Common myeloid progenitor, CD34-positive (primary cell): ENCODE results near the gene DIS3L2.
A peak's percentile ranks its signal among the peaks of the same experiment; 100 is the strongest.

Experiments
- CTCF ChIA-PET: fragments of 350-600 bp; sonication (Branson Sonifier 250); formaldehyde crosslinking; loops from one replicate; lab custom pipeline; 2021; ENCODE audit warnings: antibody characterized with exemption; lab: Charles Lee
- POLR2A ChIA-PET: fragments of 350-600 bp; sonication (Branson Sonifier 250); formaldehyde crosslinking; loops from one replicate; lab custom pipeline; 2021; ENCODE audit warnings: antibody characterized with exemption; lab: Charles Lee
- DNase-seq, 3 donors: peaks; one replicate each; pipeline versions ENCODE4 v3.0.0 to v3.0.0-alpha.2; 2013
- H3K27ac ChIP-seq, 2 experiments: 1 replicate in 1 of 2; 2 replicates in 1 of 2; pipeline ENCODE4 v1.7.0; 2013; ENCODE audit warnings: inconsistent platforms in 2 of 2, low read length in 2 of 2, mild to moderate bottlenecking in 2 of 2, low read depth in 1 of 2, moderate library complexity in 1 of 2; ENCODE audit not compliant: severe bottlenecking in 2 of 2, insufficient read depth in 1 of 2, poor library complexity in 1 of 2
- H3K27me3 ChIP-seq, 5 experiments: replicated peaks in 2 of 5; 1 replicate in 3 of 5; 2 replicates in 2 of 5; pipeline versions ENCODE4 v1.6.1 to v1.7.0; 2013; ENCODE audit warnings: low read length in 4 of 5, mild to moderate bottlenecking in 2 of 5, moderate library complexity in 2 of 5, inconsistent platforms in 1 of 5; ENCODE audit not compliant: insufficient read depth in 5 of 5, control insufficient read depth in 4 of 5
- H3K36me3 ChIP-seq, 4 experiments: 1 replicate in 2 of 4; 2 replicates in 2 of 4; pipeline versions ENCODE4 v1.6.1 to v1.7.0; 2013; ENCODE audit warnings: low read length in 3 of 4, control low read depth in 1 of 4, mild to moderate bottlenecking in 1 of 4; ENCODE audit not compliant: control insufficient read depth in 4 of 4, insufficient read depth in 4 of 4
- H3K4me1 ChIP-seq, 4 experiments: 1 replicate in 3 of 4; 2 replicates in 1 of 4; pipeline versions ENCODE4 v1.6.1 to v1.7.1; 2013; ENCODE audit warnings: low read length in 3 of 4, mild to moderate bottlenecking in 3 of 4, control low read depth in 1 of 4, inconsistent platforms in 1 of 4, moderate library complexity in 1 of 4; ENCODE audit not compliant: control insufficient read depth in 4 of 4, insufficient read depth in 4 of 4; ENCODE audit errors: control extremely low read depth in 1 of 4
- H3K4me3 ChIP-seq, 7 experiments: 1 replicate in 4 of 7; 2 replicates in 3 of 7; pipeline versions ENCODE4 v1.5.1 to v1.7.0; 2013; ENCODE audit warnings: mild to moderate bottlenecking in 7 of 7, low read length in 6 of 7, moderate library complexity in 6 of 7, inconsistent platforms in 2 of 7, low read depth in 2 of 7, control low read depth in 1 of 7; ENCODE audit not compliant: insufficient read depth in 4 of 7, control insufficient read depth in 1 of 7; ENCODE audit errors: extremely low read depth in 1 of 7
- H3K9me3 ChIP-seq, 5 experiments: 1 replicate in 4 of 5; 2 replicates in 1 of 5; pipeline versions ENCODE4 v1.6.1 to v1.7.1; 2013; ENCODE audit warnings: low read length in 4 of 5, mild to moderate bottlenecking in 2 of 5, inconsistent platforms in 1 of 5, low read depth in 1 of 5, moderate library complexity in 1 of 5; ENCODE audit not compliant: control insufficient read depth in 4 of 5, insufficient read depth in 2 of 5; ENCODE audit errors: control extremely low read depth in 1 of 5
- WGBS: methylation state at CpG from one replicate; pipeline ENCODE4 v1.1.5; 2013; ENCODE audit not compliant: insufficient coverage; 5-methylcytosine and 5-hydroxymethylcytosine counted together

Gene DIS3L2

GRCh38 chr2:232216028-232216427 is 254.5 kb downstream of the DIS3L2 start:
- 95% methylated on average over 3 of the region's 3 CpGs for WGBS
- Histone ChIP-seq H3K27ac (no peak overlapping the region), H3K27me3 (no peaks in the 10 kb centered on the region), H3K36me3 (peaks cover 0 to 3% (median 1%) of the 10 kb centered on the region in 4 experiments), H3K4me1 (peaks cover 15 to 20% (median 19%) of the 10 kb centered on the region in 4 experiments), H3K4me3 (no peak overlapping the region), H3K9me3 (no peaks in the 10 kb centered on the region)
- CTCF ChIA-PET: no interaction called here
- POLR2A ChIA-PET: no interaction called here
- no peak for DNase-seq

- Histone ChIP-seq H3K4me1 (peaks cover 10 to 13% (median 12%) of the 10 kb centered on the region in 4 experiments), H3K27ac (no peak overlapping the region), H3K9me3 (peaks cover 0 to 3% (median 0%) of the 10 kb centered on the region in 5 experiments), H3K27me3 (no peaks in the 10 kb centered on the region), H3K4me3 (no peak overlapping the region), H3K36me3 (peaks cover 4 to 7% (median 4%) of the 10 kb centered on the region in 4 experiments)
- 92% methylated on average over 6 of the region's 6 CpGs for WGBS
- ChIA-PET POLR2A (no interaction called here), CTCF (interaction anchor here (1.4 kb wide), 1 partner anchor 22 kb away, joined by 4 read pairs; no protein-coding TSS in a partner anchor)
- DNase-seq: no peak
These were observed 257.4 kb downstream of the DIS3L2 start for GRCh38 chr2:232218778-232219495.

DNA sequence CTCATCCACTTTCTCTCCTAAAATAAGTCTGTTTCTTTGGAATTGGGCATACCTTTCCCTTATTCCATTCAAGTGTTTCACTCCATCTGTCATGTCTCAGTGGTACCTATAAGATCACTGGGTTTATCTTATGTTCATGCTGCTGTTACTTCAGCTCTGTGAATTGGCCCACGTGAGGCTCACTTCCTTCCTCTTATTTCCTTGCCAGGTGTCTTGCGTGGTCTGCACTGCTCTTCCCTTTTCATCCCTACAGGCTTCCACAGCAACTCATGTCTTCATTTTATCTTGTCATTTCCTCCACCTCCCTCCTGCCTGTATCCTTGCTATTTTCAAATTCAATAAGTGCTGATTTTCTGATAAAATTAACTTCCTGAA is 258.0 kb downstream of the DIS3L2 start:
- CTCF ChIA-PET: no interaction called here
- peak; percentile 27 to 78 (median 56) for DNase-seq
- Histone ChIP-seq H3K4me3 (no peak overlapping the region), H3K36me3 (peaks cover 4 to 7% (median 5%) of the 10 kb centered on the region in 4 experiments), H3K4me1 (peaks cover 10 to 13% (median 12%) of the 10 kb centered on the region in 4 experiments), H3K27me3 (no peaks in the 10 kb centered on the region), H3K9me3 (peaks cover 0 to 3% (median 0%) of the 10 kb centered on the region in 5 experiments), H3K27ac (no peak overlapping the region)
- POLR2A ChIA-PET: no interaction called here
- WGBS: 0% methylated on average over 2 of the region's 2 CpGs

- peaks cover 4 to 7% (median 5%) of the 10 kb centered on the region in 4 experiments for H3K36me3 ChIP-seq
- no peak overlapping the region for H3K27ac ChIP-seq
- ChIA-PET POLR2A (no interaction called here), CTCF (interaction anchor here (1.3 kb wide), 1 partner anchor 9 kb away, joined by 3 read pairs; no protein-coding TSS in a partner anchor)
- H3K4me3 ChIP-seq: no peak overlapping the region
- no peak for DNase-seq
- WGBS: no CpG with 5 or more reads among the region's 5 CpGs
- H3K27me3 ChIP-seq: no peaks in the 10 kb centered on the region
- peaks cover 0 to 3% (median 0%) of the 10 kb centered on the region in 5 experiments for H3K9me3 ChIP-seq
- H3K4me1 ChIP-seq: peaks cover 10 to 13% (median 12%) of the 10 kb centered on the region in 4 experiments
These were observed 258.4 kb downstream of the DIS3L2 start for GRCh38 chr2:232219932-232220331.

DNA sequence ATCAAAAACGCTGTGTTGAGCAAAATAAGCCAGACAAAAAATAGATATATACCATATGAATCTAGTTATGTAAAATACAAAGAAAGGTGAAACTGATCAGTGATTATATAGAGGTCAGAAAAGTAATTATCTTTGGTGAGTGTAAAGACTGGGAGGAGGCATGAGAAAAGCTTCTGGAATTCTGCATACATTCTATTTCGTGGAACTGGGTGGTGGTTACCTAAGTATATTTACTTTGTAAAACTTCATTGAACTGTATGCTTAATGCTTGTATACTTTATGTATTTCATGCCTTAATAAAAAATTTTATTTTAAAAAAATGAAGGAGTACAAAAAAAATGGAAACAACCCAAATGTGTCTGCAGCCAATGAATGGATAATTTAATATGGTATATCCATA is 263.9 kb downstream of the DIS3L2 start:
- POLR2A ChIA-PET: no interaction called here
- CTCF ChIA-PET: no interaction called here
- Histone ChIP-seq H3K36me3 (peaks cover 4 to 7% (median 5%) of the 10 kb centered on the region in 4 experiments), H3K9me3 (peaks cover 0 to 3% (median 0%) of the 10 kb centered on the region in 5 experiments), H3K4me1 (no peaks in the 10 kb centered on the region), H3K27ac (no peak overlapping the region), H3K4me3 (no peak overlapping the region), H3K27me3 (no peaks in the 10 kb centered on the region)
- DNase-seq: no peak
- WGBS: no CpG with 5 or more reads among the region's 2 CpGs

- peaks cover 0 to 3% (median 0%) of the 10 kb centered on the region in 5 experiments for H3K9me3 ChIP-seq
- no peaks in the 10 kb centered on the region for H3K27me3 ChIP-seq
- H3K27ac ChIP-seq: no peak overlapping the region
- no CpG with 5 or more reads among the region's 1 CpG for WGBS
- no peaks in the 10 kb centered on the region for H3K4me1 ChIP-seq
- POLR2A ChIA-PET: no interaction called here
- CTCF ChIA-PET: no interaction called here
- no peak for DNase-seq
- H3K36me3 ChIP-seq: peaks cover 4 to 7% (median 5%) of the 10 kb centered on the region in 4 experiments
- H3K4me3 ChIP-seq: no peak overlapping the region
These were observed 264.4 kb downstream of the DIS3L2 start for GRCh38 chr2:232225895-232226294.

GRCh38 chr2:232228332-232228731 is 266.8 kb downstream of the DIS3L2 start:
- peaks cover 0 to 7% (median 2%) of the 10 kb centered on the region in 4 experiments for H3K4me1 ChIP-seq
- H3K9me3 ChIP-seq: no peaks in the 10 kb centered on the region
- no peak for DNase-seq
- no peak overlapping the region for H3K4me3 ChIP-seq
- H3K27ac ChIP-seq: no peak overlapping the region
- POLR2A ChIA-PET: no interaction called here
- CTCF ChIA-PET: interaction anchor here (1.3 kb wide), 1 partner anchor 303 kb away, joined by 3 read pairs; no protein-coding TSS in a partner anchor
- peaks cover 0 to 3% (median 1%) of the 10 kb centered on the region in 4 experiments for H3K36me3 ChIP-seq
- 98% methylated on average over 4 of the region's 4 CpGs for WGBS
- no peaks in the 10 kb centered on the region for H3K27me3 ChIP-seq
